Measurements from ENCODE around the gene NXN.
"Not testable (repeated sequence)": the region's sequence is repeated elsewhere in the genome, so short reads cannot be mapped to it uniquely, and the experiment has no call there.

NXN gene

DNA sequence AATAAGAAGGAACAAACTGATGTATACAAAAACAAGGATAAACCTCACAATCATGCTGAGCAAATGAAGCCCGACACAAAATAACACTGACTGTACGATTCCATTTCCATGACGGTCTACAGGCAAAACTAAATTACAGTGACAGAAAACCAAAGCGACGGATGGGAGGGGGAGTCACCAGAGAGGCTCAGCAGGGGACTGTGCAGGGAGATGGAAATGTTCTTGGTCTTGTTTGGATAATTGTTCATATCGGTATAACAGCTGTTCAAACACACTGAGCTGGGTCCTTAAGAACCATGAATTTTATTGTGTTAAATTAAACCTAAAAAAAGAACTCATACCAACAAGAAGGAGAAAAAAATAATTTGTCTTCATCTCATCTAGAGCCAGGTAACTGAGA, 97.8 kb downstream of the NXN start:
- DNase-seq = peak; percentile 50

DNA sequence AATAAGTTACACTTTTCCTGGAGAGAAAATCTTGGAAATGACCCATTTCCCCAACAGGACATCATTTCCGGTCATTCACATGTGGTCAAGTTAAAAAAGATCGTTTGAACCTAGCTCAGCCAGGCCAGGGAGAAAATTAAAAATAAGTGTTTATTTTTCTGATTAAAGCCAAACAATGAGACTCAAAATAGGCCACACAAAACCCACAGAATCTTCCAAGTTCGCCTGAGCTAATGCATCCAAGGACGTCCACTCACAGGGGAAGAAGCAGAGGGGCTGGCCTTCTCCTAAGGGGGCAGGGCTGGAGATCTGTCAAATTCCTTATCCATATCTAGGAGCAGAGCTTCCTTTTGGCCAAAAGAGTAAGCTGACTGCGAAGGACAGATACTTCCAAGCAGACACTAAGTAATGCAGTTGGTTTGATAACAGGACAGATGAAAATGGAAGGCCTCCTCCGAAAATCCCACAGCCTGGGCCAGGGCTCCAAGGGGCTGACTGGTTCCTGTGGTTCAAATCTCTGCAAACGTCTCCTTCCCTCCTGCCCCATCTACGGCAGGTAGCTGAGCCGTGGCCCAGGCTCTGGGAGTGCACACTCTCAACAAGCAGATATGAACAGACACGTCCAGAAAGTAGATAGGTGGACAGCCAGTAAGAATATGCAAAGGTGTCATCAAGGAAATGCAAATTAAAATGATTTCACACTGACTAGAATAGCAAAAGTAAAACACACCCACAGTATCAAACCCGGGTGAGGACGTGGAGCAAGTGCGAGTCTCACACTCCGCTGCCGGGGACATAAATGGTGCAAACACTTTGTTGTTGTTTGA, 98.9 kb downstream of the NXN start:
- no peak for DNase-seq

DNA sequence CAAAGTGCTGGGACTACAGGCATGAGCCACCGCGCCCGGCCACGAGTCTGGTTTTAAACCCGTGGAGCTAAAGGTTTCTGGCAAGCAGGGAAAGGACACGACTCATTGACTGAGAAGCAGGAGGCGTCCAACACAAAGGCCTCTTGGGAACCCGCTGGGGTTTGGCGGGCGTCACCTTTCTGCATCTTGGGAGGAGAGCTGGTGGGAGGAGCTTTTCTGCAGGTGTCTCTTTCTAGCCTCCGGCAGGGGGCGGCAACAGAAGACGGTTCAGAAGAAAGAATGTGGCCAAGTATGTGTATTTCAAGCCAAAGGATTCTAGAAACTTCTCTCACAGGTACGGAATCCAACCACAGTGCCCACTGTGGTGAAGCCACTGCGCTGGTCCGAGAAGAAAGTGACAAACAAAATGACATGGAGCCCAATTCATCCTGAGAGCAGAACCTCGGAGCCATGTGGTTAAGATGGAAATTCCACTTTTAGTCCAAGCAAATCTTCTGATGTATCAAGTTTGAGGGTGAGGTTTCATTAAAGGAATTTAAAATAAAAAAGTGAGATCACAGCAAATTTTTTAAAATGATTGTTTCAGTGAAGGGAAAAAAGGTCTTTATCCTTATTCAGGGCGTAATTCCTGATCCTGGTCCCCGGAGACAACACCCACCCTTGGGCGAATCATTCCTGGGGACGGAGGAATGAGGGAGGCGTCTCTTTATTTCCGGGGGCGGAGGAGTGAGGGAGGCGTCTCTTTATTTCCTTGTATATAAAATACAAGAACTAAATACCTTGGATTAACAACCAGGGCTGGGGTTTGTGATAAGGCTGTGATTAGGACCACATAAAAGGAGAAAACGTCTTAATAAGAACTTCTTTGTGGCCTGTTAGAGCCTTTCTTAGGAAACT, 99.8 kb downstream of the NXN start:
- peak; percentile 77 for DNase-seq

DNA sequence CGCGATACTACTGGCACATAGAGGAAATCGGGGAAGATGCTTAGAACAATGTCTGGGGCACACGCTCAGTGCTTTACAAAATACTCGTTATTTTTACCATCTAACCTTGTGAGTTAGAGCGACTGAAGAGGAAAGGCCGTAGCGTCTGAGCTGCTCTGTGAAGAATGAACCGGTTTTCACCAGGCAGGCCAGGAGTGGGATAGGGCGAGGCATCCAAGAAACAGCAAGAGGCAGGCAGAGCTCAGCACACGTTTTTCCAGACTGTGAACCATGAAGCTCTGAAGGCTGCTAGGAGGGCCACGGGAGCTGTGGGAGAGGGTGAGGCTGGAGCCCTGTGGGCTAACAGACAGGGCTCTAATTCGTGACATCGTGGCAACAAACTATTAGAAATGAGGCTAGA, 101.9 kb downstream of the NXN start:
- DNase-seq = no peak

DNA sequence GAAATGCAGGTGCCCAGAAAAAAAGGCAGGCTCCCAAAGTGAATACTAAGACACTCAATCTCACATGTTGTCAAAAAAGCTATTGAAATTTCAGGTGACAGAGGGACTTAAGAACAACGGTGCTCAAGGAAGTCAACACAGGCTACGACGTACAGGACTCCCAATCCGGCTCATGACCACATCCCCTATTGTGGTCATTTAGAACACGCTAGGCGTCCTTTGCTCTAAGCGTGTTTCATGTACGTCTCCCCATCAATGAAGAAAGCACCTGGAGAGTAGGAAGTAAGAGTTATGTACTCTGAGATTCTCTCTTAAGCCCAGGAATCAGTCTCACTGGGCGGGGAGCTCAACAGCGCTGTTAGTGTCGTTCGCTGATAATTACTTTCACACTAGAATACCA, 103.3 kb downstream of the NXN start:
- no peak for DNase-seq

DNA sequence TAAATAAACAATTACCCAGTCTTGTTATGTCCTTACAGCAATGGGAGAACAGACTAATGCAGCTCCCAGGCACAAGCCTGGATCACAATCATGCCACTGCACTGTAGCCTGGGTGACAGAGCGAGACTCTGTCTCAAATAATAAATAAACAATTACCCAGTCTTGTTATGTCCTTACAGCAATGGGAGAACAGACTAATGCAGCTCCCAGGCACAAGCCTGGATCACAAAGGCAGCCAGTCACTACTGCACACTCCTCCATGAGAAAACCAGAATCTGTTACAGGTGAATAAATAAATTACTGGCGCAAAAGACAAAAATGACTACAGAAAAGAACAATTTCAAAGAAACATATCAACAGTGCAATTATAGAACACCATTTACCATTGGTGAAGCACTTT, 105.0 kb downstream of the NXN start:
- not testable (repeated sequence) for DNase-seq

DNA sequence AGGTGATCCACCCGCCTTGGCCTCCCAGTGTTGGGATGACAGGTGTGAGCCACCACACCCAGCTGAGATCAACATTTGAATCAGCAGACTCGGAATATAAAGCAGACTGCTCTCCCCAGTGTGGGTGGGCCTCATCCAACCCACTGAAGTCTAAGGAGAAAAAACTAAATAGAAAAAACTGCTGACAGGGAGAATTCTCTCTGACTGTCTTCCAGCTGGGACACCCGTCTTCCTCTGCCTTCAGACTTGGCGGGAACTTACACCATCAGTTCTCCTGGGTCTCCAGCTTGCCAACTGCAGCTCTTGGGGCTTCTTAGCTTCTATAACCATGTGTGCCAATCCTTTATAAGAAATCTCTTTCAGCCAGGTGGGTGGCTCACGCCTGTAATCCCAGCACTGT, 106.7 kb downstream of the NXN start:
- DNase-seq = no peak

DNA sequence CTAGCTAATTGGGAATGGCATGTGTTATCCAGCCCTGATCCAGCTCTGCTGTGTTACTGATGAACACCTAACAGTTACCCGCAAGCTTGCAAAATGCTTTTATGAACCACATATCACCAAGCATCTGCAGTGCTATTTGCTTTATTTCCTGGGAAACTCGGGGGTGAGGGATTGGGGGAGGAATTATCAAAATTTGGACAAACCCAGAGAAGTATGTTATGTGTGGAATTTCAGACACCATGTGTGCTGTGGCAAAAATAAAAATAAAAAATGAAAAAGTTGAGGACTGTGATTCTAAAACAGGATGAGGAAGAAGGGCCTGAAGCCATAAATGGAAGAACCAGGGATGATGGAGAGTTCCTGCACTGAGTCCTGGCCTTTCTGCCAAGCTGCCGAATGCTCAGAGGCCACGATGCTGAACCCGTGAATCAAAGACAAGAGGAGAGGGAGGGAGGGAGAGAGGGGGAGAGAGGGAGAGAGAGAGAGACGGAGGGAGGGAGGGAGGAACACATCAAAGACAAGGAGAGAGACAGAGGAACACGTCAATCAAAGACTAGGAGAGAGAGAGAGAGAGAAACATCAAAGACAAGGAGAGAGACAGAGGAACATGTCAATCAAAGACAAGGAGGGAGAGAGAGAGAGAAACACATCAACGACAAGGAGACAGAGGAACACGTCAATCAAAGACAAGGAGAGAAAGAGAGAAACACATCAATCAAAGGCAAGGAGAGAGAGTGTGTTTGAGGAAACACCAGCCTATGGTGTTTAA, 107.6 kb downstream of the NXN start:
- no peak for DNase-seq

DNA sequence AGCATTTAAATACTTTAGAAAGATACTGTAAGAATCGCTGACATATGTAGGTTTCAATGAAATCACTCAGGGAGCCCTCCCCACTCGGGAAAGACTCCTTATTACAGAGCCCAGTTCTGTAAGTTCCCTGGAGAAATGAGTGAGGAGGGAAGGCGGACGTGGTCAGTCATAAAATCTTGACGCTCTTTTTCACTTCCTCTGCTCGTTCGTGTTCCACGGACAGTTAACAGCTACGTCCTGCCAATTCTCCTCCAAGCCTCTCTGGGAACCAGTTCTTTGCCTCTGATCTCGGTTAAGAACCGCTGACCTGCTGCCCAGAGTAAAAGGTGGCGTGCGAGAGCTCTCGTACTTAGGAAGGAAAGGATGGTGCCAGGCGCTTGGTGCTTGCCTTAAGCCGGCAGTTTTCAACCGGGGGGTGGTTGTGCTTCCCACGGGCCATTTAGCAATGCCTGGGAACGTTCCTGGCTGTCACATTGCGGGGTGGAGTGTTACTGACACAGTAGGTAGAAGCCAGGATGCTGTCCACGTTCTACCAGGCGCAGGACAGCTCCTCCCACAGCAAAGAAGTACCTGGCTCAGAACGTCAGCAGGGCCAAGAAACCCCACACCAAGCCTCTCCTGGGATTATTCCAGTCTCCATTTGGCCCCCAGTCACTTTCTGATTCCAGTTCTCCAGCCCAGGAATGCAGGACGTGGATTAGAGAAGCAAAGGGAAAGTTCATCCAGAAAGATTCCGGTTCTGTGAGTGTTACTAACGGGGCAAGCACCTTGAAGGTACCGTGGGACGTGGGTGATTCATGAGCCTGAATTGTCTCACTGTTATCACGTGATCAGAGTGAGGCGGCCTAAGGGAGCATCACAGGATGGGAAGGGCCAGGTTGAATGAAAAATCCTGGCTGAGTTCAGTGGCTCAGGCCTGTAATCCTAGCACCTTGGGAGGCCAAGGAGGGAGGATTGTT, 109.7 kb downstream of the NXN start:
- DNase-seq = no peak

DNA sequence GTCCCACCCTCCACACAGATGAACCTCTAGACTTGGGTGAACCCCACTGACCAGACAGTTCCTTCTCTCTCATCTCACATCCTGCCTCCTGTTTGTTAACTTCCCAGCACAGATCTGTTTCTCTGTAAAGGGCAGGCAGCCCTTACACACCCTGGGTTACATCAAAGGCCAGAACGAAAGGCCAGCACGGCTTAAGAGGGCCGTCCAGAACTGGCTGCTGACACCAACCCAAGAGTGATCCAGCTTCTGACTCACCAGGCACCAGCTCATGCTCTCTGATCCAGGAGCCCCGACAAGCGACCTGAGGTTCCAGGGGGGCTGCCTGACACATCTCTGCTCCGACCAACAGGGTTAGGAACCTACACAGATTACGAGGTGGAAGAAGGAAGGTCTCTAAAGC, 110.5 kb downstream of the NXN start:
- no peak for DNase-seq

DNA sequence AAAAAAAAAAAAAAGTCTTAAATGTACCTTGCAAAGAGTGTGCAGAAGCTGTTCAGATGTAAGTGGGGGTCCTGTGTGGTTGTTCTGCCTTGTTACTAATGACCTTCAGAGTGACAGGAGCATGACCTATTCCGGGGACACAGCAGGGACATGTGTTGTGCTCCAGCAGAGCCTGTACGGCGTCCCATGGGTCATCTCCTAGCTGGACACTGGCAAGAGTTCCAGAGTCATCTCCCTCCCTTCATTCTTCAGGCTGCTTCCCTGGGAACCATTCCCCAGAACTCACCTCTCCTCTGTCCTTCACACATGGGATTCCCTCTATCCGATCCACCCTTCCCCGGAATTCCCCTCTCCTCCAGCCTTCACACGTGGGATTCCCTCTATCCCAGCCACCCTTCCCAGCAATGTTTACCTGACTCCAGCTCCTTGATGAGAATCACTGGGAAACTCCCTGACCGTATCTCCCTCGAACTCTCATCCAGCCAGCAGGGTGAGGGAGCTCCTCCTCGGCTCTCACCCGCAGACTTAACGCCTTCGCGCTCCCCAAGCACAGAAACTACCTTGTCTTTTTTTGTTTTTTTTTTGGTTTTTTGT, 111.6 kb downstream of the NXN start:
- DNase-seq = no peak

DNA sequence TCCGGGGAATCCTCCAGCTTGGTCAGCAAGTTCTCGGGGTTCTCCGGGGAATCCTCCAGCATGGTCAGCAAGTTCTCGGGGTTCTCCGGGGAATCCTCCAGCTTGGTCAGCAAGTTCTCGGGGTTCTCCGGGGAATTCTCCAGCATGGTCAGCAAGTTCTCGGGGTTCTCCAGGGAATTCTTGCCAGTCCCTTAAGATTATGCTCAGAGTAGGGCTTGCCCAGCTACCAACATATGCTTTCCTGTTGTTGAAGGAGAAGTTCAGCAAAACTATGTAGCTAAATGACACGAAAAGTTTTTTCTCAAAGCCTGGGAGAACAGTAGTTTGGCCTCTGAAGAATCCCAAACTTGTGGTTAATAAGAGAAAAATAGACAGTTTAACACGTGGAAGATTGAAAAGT, 112.3 kb downstream of the NXN start:
- not testable (repeated sequence) for DNase-seq

DNA sequence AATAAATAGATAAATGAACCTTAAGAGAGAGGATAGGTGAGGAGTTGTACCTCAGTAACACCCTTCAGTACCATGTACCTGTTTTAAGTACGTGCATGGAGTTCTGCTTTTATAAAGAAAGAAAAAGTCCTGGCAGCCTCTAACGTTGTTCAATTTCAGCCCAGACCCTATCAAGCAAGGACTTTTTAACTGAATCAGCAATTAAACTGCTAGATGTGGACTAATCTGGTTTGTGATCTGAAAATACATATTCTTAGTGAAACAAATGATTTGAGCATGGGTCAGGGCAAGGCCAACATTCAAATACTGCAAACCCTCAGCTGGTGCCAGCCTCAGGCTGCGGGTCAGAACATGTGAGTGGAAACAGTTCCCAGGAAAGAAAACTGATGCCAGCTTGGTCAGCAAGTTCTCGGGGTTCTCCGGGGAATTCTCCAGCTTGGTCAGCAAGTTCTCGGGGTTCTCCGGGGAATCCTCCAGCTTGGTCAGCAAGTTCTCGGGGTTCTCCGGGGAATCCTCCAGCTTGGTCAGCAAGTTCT, 112.9 kb downstream of the NXN start:
- no peak for DNase-seq

DNA sequence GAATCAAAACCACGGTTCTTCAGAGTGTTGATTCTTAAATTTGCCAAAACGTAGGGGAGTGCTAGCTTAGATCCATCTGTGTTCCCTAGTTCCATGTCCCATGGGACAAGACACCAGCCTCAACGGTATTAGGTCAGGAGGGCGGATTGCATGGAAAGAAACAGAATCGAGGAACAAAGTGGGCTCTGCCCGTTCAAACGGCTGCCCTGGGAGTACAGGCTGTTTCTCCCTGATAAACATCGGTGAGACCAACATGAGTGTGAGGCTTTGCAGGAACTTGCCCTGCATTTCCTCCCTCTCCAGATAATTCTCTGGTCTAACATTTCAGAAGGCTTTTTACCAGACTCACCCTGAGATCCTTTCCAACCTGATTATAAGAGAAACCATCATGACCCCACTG, 115.3 kb downstream of the NXN start:
- no peak for DNase-seq

DNA sequence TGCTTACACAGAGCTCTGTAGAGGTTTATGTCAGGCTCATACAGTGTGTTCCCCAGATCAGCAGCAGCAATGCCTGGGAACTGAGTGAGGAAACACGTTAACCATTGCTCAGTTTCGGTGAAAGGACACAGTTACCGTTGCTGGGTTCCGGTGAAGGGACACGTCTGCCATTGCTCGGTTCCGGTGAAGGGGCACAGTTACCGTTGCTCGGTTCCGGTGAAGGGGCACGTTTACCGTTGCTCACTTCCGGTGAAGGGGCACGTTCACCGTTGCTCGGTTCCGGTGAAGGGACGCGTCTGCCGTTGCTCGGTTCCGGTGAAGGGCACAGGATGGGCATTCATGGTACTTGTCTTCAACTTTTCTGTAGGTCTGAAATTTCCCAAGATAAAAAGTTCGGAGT, 115.7 kb downstream of the NXN start:
- no peak for DNase-seq

DNA sequence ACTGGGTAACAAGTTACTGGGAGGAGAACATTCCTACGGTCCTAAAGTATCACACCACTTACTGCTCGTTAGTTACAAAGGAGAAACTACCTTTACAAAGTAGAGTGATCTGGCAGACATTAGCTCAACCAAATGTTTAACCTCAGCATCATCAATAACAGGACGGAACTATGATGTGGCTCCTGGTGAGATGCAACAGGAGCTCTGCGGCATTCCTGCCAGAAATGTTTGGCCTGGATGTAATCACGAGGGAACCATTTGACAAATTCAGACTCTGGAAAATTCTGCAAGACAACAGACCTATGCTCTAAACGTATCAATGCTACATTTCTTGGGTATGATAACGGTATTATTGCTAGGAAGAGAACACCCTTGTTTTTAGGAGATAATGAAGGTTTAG, 117.0 kb downstream of the NXN start:
- DNase-seq = no peak

DNA sequence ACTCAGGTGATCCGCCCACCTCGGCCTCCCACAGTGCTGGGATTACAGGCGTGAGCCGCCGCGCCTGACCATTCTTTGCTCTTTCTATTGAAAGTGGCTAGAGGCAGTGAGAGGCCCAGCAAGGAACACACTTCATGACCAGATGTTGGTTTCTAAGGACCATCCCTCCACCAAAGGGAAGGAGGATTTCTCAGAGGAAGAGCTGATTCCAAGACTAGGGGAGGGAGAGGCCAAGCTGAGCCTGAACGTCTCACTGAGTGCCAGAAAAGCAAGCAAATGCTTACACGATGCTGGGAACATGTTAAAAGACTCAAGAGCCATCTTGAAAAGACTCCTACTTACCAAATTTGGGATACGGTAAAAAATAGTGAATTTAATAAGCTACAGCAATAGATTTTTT, 118.2 kb downstream of the NXN start:
- DNase-seq = no peak

DNA sequence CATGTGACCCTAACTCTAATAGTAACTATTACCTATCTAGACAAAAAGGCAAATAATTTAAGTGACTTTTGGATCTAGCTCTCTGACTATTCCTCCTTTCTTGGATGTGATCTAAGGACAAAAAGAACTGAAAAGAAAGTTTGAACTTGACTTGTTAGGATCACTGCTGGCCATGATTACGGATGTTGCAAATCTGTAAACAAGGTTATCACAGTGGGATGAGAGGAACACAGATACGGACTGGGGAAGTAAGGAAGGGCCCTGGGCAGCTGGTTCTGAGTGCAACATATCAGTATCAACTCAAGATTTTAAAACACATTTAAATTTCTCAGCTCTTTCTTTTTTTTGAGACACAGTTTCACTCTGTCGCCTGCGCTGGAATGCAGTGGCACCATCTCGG, 118.8 kb downstream of the NXN start:
- DNase-seq = no peak

DNA sequence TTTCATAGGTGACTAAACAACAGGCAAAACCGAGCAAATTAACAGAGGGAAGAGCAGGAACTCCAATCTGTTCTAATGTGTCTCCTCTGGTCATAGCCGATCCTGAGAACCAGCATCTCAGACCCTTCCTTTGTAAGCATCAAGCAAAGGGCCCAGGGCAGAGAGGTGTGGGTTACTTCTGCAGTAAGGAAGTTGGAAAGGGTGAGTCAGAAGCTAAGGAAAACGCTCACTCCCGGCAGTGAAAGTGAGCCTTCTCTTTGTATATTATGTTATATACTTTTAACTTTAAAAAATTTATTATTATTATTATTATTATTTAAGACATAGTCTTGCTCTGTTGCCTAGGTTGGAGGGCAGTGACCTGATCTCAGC, 119.8 kb downstream of the NXN start:
- no peak for DNase-seq

DNA sequence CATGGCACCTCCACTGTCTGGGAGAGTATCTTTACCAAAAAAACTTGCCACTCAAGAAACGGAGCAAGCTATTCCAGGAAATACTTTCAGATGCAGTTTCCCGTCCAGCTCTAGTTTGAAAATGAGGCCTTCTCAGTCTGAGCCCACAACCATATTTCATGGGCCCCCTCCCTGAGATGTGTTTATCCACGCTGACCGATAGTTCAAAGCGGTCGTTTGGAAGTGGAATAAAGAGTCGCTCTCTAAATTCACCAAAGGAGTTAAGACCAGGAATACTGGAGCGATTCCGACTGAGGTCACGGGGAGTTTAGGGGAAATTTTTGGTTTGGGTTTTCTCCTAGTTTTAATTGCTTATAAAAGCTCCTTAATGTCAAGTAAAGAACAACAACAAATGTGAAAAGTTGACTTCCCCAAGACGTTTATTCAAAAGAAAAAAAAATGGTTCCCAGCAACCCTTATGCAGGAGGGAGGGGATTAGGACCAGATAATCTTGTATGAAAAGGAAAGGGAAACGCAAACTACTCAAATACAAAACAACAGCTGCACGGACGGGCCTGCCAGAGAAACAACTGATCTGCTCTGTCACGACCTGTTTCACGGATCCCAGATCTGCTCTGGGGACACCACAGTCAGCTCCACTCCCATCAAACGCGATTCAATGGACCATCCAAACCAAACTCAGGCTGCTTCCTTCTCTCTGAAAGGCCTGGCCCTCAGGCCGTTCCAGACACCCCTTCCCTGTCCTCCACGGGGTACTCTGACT, 120.3 kb downstream of the NXN start:
- DNase-seq = peak; percentile 82

DNA sequence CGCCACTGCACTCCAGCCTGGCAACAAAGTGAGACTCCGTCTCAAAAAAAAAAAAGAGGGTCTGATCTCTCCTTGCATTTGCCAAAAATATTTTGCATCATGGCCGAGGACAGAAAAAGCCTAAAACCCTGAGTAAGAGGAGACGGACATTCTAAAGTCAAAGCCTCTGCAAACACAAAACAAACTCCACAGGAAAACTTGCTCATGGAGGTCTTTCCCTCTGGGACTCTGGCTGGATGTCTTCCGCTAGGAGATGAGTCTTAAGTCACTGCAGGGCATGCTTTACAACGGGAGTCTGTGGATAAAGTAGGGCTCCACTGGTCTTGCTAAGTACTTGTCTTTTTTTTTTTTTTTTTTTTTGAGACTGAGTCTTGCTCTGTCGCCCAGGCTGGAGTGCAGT, 123.4 kb downstream of the NXN start:
- no peak for DNase-seq
